K562 (cell line): ENCODE data around the gene LTBR.

Source experiments
- BCOR ChIP-seq: fragments of 450-650 bp; IDR thresholded peaks from 2 replicates; pipeline ENCODE4 v1.6.1; 2016
- CHD2 ChIP-seq: IDR thresholded peaks from 2 replicates; pipeline ENCODE4 v1.6.1; 2011; ENCODE audit warnings: low read depth, low read length
- CTCF ChIP-seq, 3 experiments: IDR thresholded peaks in 2 of 3; conservative IDR thresholded peaks in 1 of 3; 2 replicates each; pipeline ENCODE4 v1.5.1; 2011 to 2012; ENCODE audit warnings: low read length in 3 of 3, mild to moderate bottlenecking in 3 of 3, control low read depth in 2 of 3, improper control_type of control experiment in 1 of 3, inconsistent platforms in 1 of 3, low read depth in 1 of 3, mixed read lengths in 1 of 3, moderate library complexity in 1 of 3; ENCODE audit not compliant: insufficient read depth in 2 of 3
- E4F1 ChIP-seq: fragments of 250-450 bp; sonication (Bioruptor Pico); IDR thresholded peaks from 2 replicates; pipeline ENCODE4 v1.5.0; 2021; ENCODE audit warnings: mild to moderate bottlenecking, borderline replicate concordance
- EZH2 ChIP-seq: IDR thresholded peaks from 2 replicates; pipeline ENCODE4 v1.6.1; 2012; ENCODE audit warnings: low read depth, mild to moderate bottlenecking, inconsistent platforms, low read length, borderline replicate concordance
- HDAC6 ChIP-seq: IDR thresholded peaks from 2 replicates; pipeline ENCODE4 v1.6.1; 2012; ENCODE audit warnings: low read depth, mild to moderate bottlenecking, control low read depth, inconsistent platforms, low read length, moderate library complexity
- HNRNPL ChIP-seq: fragments of 200-400 bp; formaldehyde crosslinking; IDR thresholded peaks from 2 replicates; pipeline ENCODE4 v1.6.1; 2017; ENCODE audit warnings: low read depth, mild to moderate bottlenecking, low read length
- KLF1 ChIP-seq: fragments of 450-650 bp; IDR thresholded peaks from 2 replicates; pipeline ENCODE4 v1.6.1; 2016; ENCODE audit warnings: missing genetic modification characterization, missing compliant biosample characterization
- PBX2 ChIP-seq, 2 experiments: IDR thresholded peaks in 1 of 2; conservative IDR thresholded peaks in 1 of 2; 2 replicates each; pipeline ENCODE4 v1.6.1; 2016; ENCODE audit warnings: low read depth in 2 of 2, mild to moderate bottlenecking in 1 of 2, missing compliant biosample characterization in 1 of 2, missing genetic modification characterization in 1 of 2, moderate library complexity in 1 of 2
- POLR2AphosphoS5 ChIP-seq: IDR thresholded peaks from 2 replicates; pipeline ENCODE4 v1.6.1; 2011; ENCODE audit warnings: mild to moderate bottlenecking, low read depth, low read length, moderate library complexity; ENCODE audit not compliant: control insufficient read depth, insufficient read depth
- REST ChIP-seq, 2 experiments: fragments of 450-650 bp; formaldehyde crosslinking in 1 of 2; IDR thresholded peaks; 2 replicates each; pipeline versions ENCODE4 v1.4.0 to v1.6.1; 2014 to 2020; ENCODE audit warnings: mild to moderate bottlenecking in 2 of 2, borderline replicate concordance in 1 of 2, low read depth in 1 of 2
- SAFB2 ChIP-seq: fragments of 200-400 bp; formaldehyde crosslinking; IDR thresholded peaks from 2 replicates; pipeline ENCODE4 v1.6.1; 2018; ENCODE audit warnings: borderline replicate concordance, low read length, low read depth, moderate library complexity; ENCODE audit not compliant: severe bottlenecking
- SREBF2 ChIP-seq: sonication (generic); formaldehyde crosslinking; IDR thresholded peaks from 2 replicates; pipeline ENCODE4 v1.4.0; 2020; ENCODE audit warnings: mild to moderate bottlenecking, missing genetic modification reagents
- ZBTB26 ChIP-seq: fragments of 450-650 bp; formaldehyde crosslinking; IDR thresholded peaks from 2 replicates; pipeline ENCODE4 v1.4.0; 2022; ENCODE audit warnings: missing genetic modification characterization

GRCh38 chr12:6367969-6368892 lies 15.7 kb upstream of the LTBR start:
- TF ChIP-seq BCOR (0 out of 2 replicates have a peak, but pooled peaks have one; percentile 24), CTCF (IDR thresholded peaks at IDR 0.05 in 2 of 3, conservative IDR thresholded peaks at IDR 0.05 in 1 of 3; ENCODE audit: insufficient read depth in 2 of 3, low read depth in 1 of 3, low read length in 3 of 3) (no peak), SREBF2 (CRISPR knock-in tag) (no peak), POLR2AphosphoS5 (no peak), PBX2 (CRISPR knock-in tag; IDR thresholded peaks at IDR 0.05; ENCODE audit: low read depth) (no peak), PBX2 (tag; conservative IDR thresholded peaks at IDR 0.05; ENCODE audit: low read depth) (no peak), SAFB2 (no peak), E4F1 (CRISPR knock-in tag) (no peak), HNRNPL (no peak), HDAC6 (no peak), REST (IDR thresholded peaks at IDR 0.05; ENCODE audit: borderline replicate concordance) (no peak), REST (CRISPR knock-in tag; IDR thresholded peaks at IDR 0.05; ENCODE audit: low read depth) (no peak), KLF1 (tag) (no peak), ZBTB26 (CRISPR knock-in tag) (no peak), EZH2 (no peak), CHD2 (no peak)
